Adipose tissue (tissue), 3 donors: ENCODE results near the gene MTFR1L. TPM values are rescaled to one million over a fixed set of nuclear protein-coding genes. Genes with fewer than 3 reads are reported as not detected.

Experiments used
- H3K27ac ChIP-seq: one replicate; pipeline ENCODE4 v1.5.1; 2013; ENCODE audit warnings: low read depth, low read length
- WGBS, 3 donors: extraction: QIAGEN DNeasy Blood & Tissue Kit; methylation state at CpG; one replicate each; pipeline ENCODE4 v1.1.7; 2013; 5-methylcytosine and 5-hydroxymethylcytosine counted together
- polyA plus RNA-seq, 3 donors: library from polyadenylated mRNA; stranded (reverse); fragments of 200-250 nt; gene quantifications; one replicate each; pipeline ENCODE4 v1.2.3, GENCODE V29; 2013
- donor health status: healthy with polysubstance abuse.
- donor health status: Bipolar disorder and iron deficiency.
- donor health status: healthy.

Gene MTFR1L
- polyA plus RNA-seq, 3 donors, result 28.7 to 52.7 (median 49.7) TPM

DNA sequence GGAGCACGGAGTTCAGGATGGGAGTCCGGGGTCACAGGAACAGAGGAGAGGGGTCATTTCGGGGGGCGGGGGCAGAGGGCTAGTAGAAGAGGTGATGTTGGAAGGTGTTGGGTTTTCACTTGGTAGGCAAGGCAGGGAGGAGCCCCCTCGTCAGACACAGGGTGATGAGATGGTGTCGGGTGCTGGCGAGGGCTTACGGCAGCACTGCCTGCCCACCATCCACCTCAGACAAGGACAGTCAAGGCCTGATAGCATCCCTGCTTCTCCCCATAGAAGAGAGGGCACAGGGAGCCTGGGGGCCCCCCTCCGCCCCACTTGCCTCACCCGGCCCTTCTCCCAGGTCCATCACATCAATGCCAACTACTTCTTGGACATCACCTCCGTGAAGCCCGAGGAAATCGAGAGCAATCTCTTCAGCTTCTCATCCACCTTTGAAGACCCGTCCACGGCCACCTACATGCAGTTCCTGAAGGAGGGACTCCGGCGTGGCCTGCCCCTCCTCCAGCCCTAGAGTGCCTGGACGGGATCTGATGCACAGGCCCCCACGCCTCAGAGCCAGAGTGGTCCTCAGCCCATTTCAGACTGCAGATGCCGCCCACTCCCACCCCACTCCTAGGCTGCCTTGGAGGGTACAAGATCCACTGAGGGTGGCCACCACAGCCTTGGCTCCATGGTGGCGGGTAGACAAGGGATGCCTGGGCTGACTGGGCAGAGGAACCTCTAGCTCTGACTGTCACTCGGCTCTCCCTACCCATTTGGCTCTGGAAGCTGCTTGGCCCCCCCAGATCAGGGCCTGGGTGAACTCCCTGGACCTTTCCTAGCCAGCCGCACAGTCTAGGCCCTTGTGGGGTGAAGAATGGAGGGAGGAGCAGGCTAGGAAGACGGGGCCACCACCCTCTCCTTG is 4.3 kb upstream of the MTFR1L start:
- 87 to 92% (median 90%) methylated on average over 24 of the region's 24 CpGs for WGBS, 3 donors
- no peak overlapping the region for H3K27ac ChIP-seq

DNA sequence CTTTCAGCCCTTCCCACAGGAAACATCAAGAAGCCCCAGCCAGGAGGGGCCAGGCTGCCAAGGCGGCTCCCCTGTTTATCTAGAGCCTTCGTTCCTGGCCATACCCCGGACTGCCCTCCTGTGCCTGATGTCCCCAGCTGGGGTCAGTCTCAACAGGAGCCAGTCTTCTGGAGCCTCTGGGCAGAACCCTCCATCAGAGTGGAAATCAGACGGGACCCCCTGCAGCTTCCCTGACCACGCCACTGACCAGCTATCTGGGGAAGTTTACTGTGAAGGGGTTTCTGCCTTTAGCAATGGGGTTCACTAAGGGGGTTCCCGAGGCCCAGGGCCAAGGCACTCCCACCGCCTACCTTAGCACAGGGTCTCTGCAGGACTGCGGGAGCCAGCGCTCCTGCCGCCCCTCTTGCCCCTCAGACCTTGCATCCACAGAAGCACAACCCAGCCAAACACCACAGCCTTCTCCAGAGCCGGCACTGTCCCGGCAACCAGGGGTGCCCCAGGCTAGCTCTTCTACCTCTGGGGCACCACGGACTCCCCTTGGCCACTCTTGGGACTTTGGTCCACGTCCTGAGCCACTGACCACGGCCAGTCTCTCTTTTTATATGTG is 3.5 kb upstream of the MTFR1L start:
- WGBS, 3 donors, result 84 to 89% (median 88%) methylated on average over 15 of the region's 15 CpGs
- H3K27ac ChIP-seq, result no peak overlapping the region

DNA sequence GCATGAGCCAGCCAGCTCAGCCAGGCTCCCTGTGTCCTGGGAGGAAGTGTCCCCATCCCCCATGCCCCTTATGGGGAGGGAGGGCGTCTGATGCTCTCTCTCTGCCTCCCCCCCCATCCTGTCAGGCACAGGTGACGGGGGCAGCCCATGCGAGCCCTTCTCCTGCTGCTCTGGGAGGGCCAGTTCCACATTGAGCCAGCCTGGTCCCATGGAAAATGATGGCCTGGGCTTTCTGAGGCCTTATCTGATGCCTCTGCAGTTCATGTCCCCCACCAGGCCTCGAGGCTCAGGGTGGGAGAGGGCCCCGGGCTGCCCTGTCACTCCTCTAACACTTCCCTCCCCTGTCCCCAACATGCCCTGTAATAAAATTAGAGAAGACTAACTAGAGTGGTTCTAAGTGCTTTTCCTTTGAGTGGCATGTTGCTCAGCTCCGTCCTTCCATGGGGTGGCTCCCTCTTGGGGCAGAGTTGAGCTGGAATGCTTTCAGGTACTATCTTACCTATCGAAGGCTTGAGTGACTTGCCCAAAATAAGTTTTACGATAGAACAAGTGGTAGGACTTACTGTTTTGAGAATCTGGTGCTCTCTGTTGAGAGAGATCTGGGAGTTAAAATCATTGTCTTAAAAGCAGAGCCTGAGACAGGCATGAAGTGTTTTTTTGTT is 1.8 kb upstream of the MTFR1L start:
- WGBS, 3 donors, result 35 to 50% (median 47%) methylated on average over 8 of the region's 8 CpGs
- H3K27ac ChIP-seq, result no peak overlapping the region

DNA sequence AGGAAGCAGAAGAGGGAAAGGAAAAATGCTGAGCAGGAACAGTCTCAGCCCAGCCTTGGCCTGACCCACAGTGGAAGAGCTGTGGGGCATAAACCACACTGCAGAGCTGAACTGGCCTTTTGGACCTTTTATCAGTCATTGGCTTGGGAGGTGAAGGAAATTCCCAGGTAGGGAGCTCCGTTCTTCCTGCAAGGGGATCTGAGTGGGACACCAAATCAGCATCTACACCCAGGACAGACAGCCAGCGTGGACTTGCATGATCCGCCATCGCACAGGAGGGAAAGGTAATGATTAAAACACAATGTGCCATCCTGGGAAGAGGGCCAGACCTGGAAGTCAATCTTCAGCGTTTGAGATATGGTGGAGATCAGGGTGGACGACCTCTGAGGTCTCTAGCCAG is 1.2 kb upstream of the MTFR1L start:
- no peak overlapping the region for H3K27ac ChIP-seq
- WGBS, 3 donors, result 34 to 69% (median 57%) methylated on average over 6 of the region's 6 CpGs

- no peak overlapping the region for H3K27ac ChIP-seq
- WGBS, 3 donors, result 1% methylated on average over 67 of the region's 67 CpGs
Measured at GRCh38 chr1:25820247-25821111, 725 bp downstream of the MTFR1L start.

- no peak overlapping the region for H3K27ac ChIP-seq
- 21 to 42% (median 27%) methylated on average over 10 of the region's 10 CpGs for WGBS, 3 donors
Measured at GRCh38 chr1:25821112-25821476, 1.3 kb downstream of the MTFR1L start.

GRCh38 chr1:25821630-25822091 is 1.9 kb downstream of the MTFR1L start:
- no peak overlapping the region for H3K27ac ChIP-seq
- WGBS, 3 donors, result 50 to 68% (median 65%) methylated on average over 5 of the region's 5 CpGs

- 88 to 94% (median 91%) methylated on average over 2 of the region's 2 CpGs for WGBS, 3 donors
- H3K27ac ChIP-seq, result no peak overlapping the region
Measured at GRCh38 chr1:25825605-25826004, 5.9 kb downstream of the MTFR1L start.

DNA sequence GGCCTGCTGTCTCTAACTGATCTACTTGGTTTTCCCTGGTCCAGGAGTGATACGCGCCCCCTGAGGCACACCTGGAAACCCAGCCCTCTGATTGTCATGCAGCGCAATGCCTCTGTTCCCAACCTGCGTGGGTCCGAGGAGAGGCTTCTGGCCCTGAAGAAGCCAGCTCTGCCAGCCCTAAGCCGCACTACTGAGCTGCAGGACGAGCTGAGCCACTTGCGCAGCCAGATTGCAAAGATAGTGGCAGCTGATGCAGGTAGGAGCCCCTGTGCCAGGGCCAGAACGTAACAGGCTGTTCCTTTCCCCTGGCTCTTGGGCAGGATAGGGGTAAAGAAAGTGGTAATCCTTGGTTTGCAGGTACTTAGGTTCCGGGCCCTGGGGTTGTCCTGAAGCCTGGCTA is 6.8 kb downstream of the MTFR1L start:
- 94 to 97% (median 95%) methylated on average over 10 of the region's 10 CpGs for WGBS, 3 donors
- no peak overlapping the region for H3K27ac ChIP-seq

- H3K27ac ChIP-seq, result no peak overlapping the region
- WGBS, 3 donors, result 44 to 59% (median 55%) methylated on average over 2 to 3 of the region's 3 CpGs
Measured at GRCh38 chr1:25828491-25828890, 8.7 kb downstream of the MTFR1L start.

DNA sequence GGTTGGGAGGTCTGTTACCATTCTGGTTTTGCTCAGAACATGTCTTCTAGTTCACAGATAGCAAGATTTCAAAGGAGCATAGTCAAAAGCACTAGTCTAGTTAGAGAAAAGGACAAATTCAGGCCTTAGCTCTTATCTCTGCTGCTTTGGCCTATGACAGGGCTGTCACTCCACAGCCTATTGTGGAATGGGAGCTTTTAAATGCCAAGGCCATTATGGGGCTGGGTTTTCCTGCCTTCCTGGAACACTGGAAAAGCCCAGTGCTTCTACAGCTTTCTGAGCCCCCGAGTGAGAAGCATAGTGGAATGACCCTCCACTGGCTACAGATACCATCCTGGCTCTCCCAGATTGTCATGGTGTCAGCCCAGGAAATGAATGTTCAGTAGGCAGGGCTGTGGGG is 9.3 kb downstream of the MTFR1L start:
- WGBS, 3 donors, result 52 to 91% (median 75%) methylated on average over 1 of the region's 1 CpG
- H3K27ac ChIP-seq, result no peak overlapping the region

DNA sequence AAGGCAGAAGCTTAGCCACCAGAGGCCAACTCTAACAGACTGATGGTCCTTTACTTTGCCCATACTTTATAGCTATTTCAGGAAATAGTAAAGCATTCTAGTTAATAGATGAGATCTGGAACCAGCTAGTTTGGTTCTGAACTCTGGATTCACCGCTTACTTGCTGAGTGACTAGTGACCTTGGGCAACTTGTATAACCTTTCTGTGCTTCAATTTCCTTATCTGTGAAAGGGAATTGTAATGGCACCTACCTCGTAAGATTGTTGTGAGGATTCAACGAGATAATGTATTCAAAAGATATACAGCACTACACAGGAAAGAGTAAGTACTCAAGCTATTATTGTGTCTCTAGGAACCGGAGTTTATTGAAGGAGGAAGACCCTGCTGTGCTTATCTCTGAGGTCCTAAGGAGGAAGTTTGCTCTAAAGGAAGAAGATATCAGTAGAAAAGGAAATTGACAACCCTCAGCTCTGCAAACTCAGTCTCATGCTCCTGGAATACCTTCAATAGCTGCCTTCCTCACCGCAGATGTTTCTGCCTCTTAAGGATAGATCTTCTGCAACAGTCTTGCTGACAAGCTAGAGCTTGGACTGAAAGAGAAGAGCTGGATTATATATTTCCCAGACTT is 11.9 kb downstream of the MTFR1L start:
- 37 to 46% (median 44%) methylated on average over 5 of the region's 5 CpGs for WGBS, 3 donors
- no peak overlapping the region for H3K27ac ChIP-seq

GRCh38 chr1:25832336-25833037 is 12.7 kb downstream of the MTFR1L start:
- WGBS, 3 donors, result 31 to 85% (median 84%) methylated on average over 6 of the region's 6 CpGs

GRCh38 chr1:25833158-25833557 is 13.4 kb downstream of the MTFR1L start:
- H3K27ac ChIP-seq, result no peak overlapping the region
- 93 to 96% (median 96%) methylated on average over 5 of the region's 5 CpGs for WGBS, 3 donors

More at GRCh38 chr1:25832336-25833037, 12.7 kb downstream of the MTFR1L start:
- no peak overlapping the region for H3K27ac ChIP-seq

DNA sequence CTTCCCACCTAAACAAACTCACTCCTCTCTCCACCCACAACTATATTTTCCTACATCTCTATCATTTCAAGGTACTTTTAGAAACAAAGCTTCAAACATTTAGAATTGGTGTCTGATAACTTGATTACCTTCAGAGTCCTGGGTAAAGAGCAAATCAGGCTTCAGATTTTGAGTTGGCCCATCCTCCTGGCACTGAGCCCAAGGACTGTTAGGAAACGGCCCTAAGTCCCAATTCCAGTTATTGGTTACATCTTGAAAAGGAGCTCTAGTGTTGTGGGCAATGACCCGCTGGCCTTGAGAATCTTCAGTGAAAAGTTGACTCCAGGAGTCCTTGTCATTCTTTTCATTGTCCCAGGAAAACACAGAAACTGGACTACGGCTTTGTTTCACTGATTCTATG is 15.1 kb downstream of the MTFR1L start:
- H3K27ac ChIP-seq, result no peak overlapping the region
- WGBS, 3 donors, result 59 to 68% (median 62%) methylated on average over 3 of the region's 3 CpGs

DNA sequence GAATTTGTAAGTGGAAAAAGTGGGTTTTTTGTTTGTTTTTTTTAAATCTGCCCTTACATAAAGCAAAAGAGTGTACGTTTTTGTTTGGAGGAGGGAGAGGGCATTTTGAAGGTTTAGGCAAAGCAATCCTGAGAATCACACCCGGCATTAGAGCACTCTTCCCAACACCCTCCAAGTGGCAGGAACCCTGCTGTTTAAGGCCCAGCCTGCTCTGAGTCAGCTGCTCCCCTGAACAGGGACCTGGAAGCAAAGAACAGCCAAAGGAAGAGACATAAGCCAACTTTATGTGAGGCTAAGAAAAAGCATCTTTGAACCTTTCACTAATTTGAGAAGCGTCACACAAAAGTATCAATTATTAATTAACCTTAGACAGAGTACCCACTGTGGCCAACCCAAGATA is 16.9 kb downstream of the MTFR1L start:
- 71 to 79% (median 74%) methylated on average over 3 of the region's 3 CpGs for WGBS, 3 donors
- H3K27ac ChIP-seq, result no peak overlapping the region

DNA sequence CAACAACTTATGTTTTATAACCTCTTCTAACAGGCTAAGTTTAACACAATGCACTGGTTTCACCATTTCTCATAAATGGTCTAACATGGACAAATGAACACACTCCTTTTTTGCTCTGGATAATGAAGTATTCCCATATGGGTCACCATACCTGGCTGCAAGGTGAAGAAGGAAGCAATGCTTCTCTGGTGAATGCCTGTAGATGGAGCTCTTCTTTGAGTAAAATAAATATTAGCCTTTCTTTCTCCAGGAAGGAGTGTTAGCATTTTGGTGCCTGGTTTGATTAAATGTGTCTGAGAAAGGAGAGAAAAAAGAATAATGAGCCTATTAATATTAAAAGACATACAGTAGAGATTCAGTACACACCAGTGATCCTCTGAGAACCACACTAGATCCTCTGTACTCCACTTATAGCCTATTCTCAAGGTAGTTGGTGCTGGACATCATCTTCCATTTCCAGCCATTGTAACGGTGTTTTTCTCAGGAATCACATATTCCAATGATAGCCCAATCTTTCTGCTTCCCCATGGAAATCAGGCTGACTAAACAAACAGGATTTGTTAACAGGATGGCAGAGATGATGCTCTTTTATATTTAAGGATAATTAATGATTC is 17.6 kb downstream of the MTFR1L start:
- no peak overlapping the region for H3K27ac ChIP-seq
- 67 to 80% (median 71%) methylated on average over 1 of the region's 1 CpG for WGBS, 3 donors
